HUES64 (cell line): Measurements from ENCODE around the gene CD59.

ENCODE experiments used
- H3K27ac ChIP-seq: 2 replicates; pipeline ENCODE4 v1.7.0; 2013; ENCODE audit warnings: low read depth, low read length, inconsistent platforms
- H3K27me3 ChIP-seq: 2 replicates; pipeline ENCODE4 v1.6.1; 2013; ENCODE audit warnings: mild to moderate bottlenecking, low read length; ENCODE audit not compliant: insufficient read depth
- H3K36me3 ChIP-seq: 2 replicates; pipeline ENCODE4 v1.6.1; 2013; ENCODE audit warnings: mild to moderate bottlenecking, low read length; ENCODE audit not compliant: insufficient read depth
- H3K4me1 ChIP-seq: 2 replicates; pipeline ENCODE4 v1.6.1; 2013; ENCODE audit warnings: mild to moderate bottlenecking, low read length, moderate library complexity; ENCODE audit not compliant: insufficient read depth
- H3K4me3 ChIP-seq: 2 replicates; pipeline ENCODE4 v1.5.1; 2013; ENCODE audit warnings: mild to moderate bottlenecking, low read length, moderate library complexity
- H3K9ac ChIP-seq: 2 replicates; pipeline ENCODE4 v1.6.1; 2013; ENCODE audit warnings: mild to moderate bottlenecking, low read depth, low read length
- H3K9me3 ChIP-seq: 2 replicates; pipeline ENCODE4 v1.6.1; 2013; ENCODE audit warnings: low read depth, low read length; ENCODE audit not compliant: insufficient read depth
- WGBS: fragments of 150-250, 120-280 bp; methylation state at CpG from one replicate; pipeline ENCODE4 v1.1.7; 2013; ENCODE audit warnings: missing lambda C conversion rate; 5-methylcytosine and 5-hydroxymethylcytosine counted together

CD59 gene

DNA sequence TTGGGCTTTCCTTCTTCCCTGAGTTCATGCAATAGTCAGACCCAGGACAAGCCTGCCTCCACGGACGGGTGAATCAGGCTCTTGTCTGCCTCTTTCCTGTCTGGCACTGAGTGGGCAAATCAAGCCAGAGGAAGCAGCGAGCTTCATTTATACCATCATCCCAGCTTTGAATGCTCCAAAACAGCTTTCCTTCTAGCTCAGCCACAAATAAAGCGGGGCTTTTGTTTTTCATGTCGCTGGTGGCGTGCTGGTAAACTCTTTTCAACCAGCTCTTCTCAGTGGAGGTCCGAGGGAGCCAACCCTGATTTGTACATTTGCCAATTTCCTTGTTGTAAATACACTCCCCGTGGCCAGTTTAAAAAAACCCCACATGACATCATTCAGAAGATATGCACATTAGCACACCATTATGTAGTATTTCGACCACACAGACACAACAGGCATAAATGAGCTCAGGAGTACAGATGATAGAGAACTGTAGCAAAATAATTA, 44.2 kb downstream of the CD59 start:
- WGBS = 76% methylated on average over 9 of the region's 9 CpGs
- Histone ChIP-seq H3K9me3 (no peaks in the 10 kb centered on the region), H3K9ac (no peak overlapping the region), H3K27me3 (no peaks in the 10 kb centered on the region), H3K4me1 (peaks cover 36% of the 10 kb centered on the region), H3K27ac (no peak overlapping the region), H3K36me3 (no peaks in the 10 kb centered on the region), H3K4me3 (no peak overlapping the region)

DNA sequence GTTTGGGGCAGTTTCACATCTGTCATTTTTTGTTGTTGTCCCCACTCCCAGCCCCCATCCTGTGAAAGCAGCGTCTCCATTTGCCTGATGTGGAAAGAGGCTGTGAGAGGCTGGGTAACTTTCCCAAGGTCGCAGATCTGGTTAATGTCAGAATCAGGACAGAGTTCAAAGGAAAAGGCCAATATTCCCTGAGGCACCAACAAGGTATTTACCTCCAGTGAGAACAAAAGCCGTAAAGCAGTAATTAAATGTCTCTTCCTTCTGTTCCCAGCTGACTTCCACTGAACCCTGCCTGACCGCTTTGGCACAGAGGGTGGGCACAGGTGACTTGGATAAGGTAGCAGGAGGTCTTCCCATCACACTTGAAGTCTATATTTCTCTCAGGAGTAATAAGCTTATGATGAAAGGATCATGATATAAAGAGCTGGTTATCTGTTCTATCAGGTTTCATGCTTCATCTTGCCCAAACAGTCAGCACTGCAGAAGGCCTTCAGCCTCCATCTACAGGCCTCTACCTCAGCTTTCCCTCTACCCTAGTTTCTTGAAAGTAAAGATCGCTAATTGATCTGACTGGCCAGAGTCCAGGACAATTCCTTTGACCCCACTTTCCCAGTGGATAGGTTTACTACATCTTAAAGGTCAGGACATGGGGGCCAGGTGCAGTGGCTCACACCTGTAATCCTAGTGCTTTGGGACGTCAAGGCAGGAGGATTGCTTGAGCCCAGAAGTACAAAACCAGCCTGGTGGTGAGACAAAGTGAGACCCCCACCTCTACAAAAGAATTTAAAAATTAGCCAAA, 45.0 kb downstream of the CD59 start:
- Histone ChIP-seq H3K4me3 (no peak overlapping the region), H3K27ac (no peak overlapping the region), H3K9me3 (no peaks in the 10 kb centered on the region), H3K9ac (no peak overlapping the region), H3K27me3 (no peaks in the 10 kb centered on the region), H3K4me1 (peaks cover 36% of the 10 kb centered on the region), H3K36me3 (no peaks in the 10 kb centered on the region)
- 85% methylated on average over 6 of the region's 6 CpGs for WGBS

- Histone ChIP-seq H3K4me1 (peaks cover 33% of the 10 kb centered on the region), H3K27ac (no peak overlapping the region), H3K36me3 (no peaks in the 10 kb centered on the region), H3K4me3 (no peak overlapping the region), H3K9me3 (no peaks in the 10 kb centered on the region), H3K27me3 (no peaks in the 10 kb centered on the region), H3K9ac (no peak overlapping the region)
- WGBS = 92% methylated on average over 8 of the region's 8 CpGs
Measured at GRCh38 chr11:33690290-33691065, 45.7 kb downstream of the CD59 start.

GRCh38 chr11:33689501-33689900, 46.7 kb downstream of the CD59 start:
- H3K9ac ChIP-seq = no peak overlapping the region

DNA sequence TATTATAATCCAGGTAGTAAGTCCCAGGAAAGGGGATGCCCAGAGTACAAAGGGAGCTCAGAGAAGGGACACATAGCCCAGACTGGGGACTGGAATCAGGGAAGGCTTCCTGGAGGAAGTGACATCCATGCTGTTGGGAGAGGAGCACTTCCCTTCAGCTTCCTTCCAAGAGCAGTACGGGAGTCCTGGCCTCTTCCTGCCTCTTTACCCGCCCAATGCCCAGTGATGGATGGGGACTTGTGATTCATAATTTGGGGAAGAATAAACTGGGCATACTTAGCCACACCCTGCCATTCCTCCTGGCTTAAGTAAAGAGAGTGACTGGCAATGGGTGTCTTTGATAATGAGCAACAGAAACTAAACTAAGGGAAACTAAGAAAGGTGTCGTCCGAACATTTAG, 47.1 kb downstream of the CD59 start:
- Histone ChIP-seq H3K4me3 (no peak overlapping the region), H3K27me3 (no peaks in the 10 kb centered on the region), H3K4me1 (peaks cover 35% of the 10 kb centered on the region), H3K27ac (no peak overlapping the region), H3K36me3 (no peaks in the 10 kb centered on the region), H3K9me3 (no peaks in the 10 kb centered on the region), H3K9ac (no peak overlapping the region)
- 92% methylated on average over 4 of the region's 4 CpGs for whole genome bisulfite sequencing

More at GRCh38 chr11:33689501-33689900, 46.7 kb downstream of the CD59 start:
- Histone ChIP-seq H3K9me3 (no peaks in the 10 kb centered on the region), H3K36me3 (no peaks in the 10 kb centered on the region), H3K4me1 (peaks cover 31% of the 10 kb centered on the region), H3K27me3 (no peaks in the 10 kb centered on the region), H3K4me3 (no peak overlapping the region), H3K27ac (no peak overlapping the region)
- WGBS = 94% methylated on average over 8 of the region's 8 CpGs

- no peak overlapping the region for H3K4me3 ChIP-seq
- H3K27ac ChIP-seq = no peak overlapping the region
- 43% methylated on average over 2 of the region's 2 CpGs for WGBS
- H3K9ac ChIP-seq = no peak overlapping the region
- H3K9me3 ChIP-seq = no peaks in the 10 kb centered on the region
- H3K27me3 ChIP-seq = no peaks in the 10 kb centered on the region
- no peaks in the 10 kb centered on the region for H3K36me3 ChIP-seq
- peaks cover 38% of the 10 kb centered on the region for H3K4me1 ChIP-seq
Measured at GRCh38 chr11:33687733-33688479, 48.3 kb downstream of the CD59 start.

DNA sequence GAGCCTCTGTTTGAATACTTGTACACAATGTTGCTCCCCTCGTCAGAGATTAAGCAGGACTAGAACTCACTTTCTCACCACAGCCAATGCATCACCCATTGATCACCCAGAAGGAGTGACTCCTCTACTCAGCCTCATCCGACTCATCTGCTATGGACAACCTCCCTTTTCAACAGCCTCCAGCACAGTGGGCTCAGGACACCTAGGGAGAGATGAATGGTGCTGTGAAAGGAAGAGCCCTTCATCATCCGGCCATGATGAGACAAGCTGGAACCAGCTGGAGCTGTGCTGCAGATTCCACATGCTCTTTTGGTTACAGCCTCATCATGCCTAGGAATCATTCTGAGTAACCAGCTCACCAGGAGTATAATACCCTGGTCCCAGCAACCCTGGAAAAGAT, 51.1 kb downstream of the CD59 start:
- Histone ChIP-seq H3K27ac (no peak overlapping the region), H3K9ac (no peak overlapping the region), H3K4me3 (no peak overlapping the region), H3K36me3 (no peaks in the 10 kb centered on the region), H3K27me3 (no peaks in the 10 kb centered on the region), H3K4me1 (peaks cover 22% of the 10 kb centered on the region), H3K9me3 (no peaks in the 10 kb centered on the region)
- 91% methylated on average over 3 of the region's 3 CpGs for WGBS

GRCh38 chr11:33684003-33684706, 52.1 kb downstream of the CD59 start:
- no peaks in the 10 kb centered on the region for H3K9me3 ChIP-seq
- H3K9ac ChIP-seq = no peak overlapping the region
- WGBS = 74% methylated on average over 4 of the region's 5 CpGs
- H3K27me3 ChIP-seq = no peaks in the 10 kb centered on the region
- no peak overlapping the region for H3K27ac ChIP-seq
- H3K36me3 ChIP-seq = no peaks in the 10 kb centered on the region
- peaks cover 22% of the 10 kb centered on the region for H3K4me1 ChIP-seq
- H3K4me3 ChIP-seq = no peak overlapping the region

DNA sequence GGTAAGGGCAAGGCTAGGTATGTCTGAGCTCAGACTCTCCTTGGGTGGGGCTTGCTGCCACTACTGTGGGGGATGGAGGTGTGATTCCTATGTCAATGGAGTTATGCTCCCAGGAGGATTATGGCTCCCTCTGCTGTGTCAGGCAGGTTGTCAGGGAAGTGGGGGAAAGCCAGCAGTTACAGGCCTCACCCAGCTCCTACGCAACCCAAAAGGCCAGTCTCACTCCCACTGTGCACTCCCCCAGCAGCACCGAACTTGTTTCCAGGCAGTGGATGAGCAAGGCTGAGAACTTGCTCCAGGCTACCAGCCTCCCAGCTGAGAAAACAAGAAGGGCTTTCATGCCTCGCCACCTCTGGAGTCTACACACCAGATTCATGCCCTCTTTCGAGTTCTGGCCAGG, 53.8 kb downstream of the CD59 start:
- Histone ChIP-seq H3K9me3 (no peaks in the 10 kb centered on the region), H3K4me3 (no peak overlapping the region), H3K4me1 (peaks cover 22% of the 10 kb centered on the region), H3K27me3 (no peaks in the 10 kb centered on the region), H3K9ac (no peak overlapping the region), H3K36me3 (no peaks in the 10 kb centered on the region), H3K27ac (no peak overlapping the region)
- WGBS = 76% methylated on average over 4 of the region's 4 CpGs

DNA sequence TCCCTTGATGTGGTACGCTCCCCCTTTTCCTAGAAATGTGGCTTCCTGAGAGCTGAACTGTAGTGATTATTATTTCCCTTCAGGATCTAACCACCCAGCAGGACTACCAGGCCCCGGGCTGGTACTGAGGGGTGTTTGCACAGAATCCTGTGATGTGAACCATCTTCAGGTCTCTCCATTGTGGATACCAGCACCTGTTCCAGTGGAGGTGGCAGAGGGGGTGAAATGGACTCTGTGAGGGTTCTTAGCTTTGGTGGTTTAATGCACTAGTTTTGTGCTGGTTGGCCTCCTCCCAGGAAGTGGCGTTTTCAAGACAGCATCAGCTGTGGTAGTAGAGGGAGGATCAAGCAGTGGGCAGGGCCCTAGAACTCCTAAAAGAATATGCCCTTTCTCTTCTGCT, 54.2 kb downstream of the CD59 start:
- H3K36me3 ChIP-seq = no peaks in the 10 kb centered on the region
- H3K9ac ChIP-seq = no peak overlapping the region
- no peak overlapping the region for H3K27ac ChIP-seq
- 95% methylated on average over 3 of the region's 3 CpGs for WGBS
- no peaks in the 10 kb centered on the region for H3K27me3 ChIP-seq
- H3K4me3 ChIP-seq = no peak overlapping the region
- no peaks in the 10 kb centered on the region for H3K9me3 ChIP-seq
- H3K4me1 ChIP-seq = peaks cover 22% of the 10 kb centered on the region
